ENCODE results near the gene SYTL3.

DNA sequence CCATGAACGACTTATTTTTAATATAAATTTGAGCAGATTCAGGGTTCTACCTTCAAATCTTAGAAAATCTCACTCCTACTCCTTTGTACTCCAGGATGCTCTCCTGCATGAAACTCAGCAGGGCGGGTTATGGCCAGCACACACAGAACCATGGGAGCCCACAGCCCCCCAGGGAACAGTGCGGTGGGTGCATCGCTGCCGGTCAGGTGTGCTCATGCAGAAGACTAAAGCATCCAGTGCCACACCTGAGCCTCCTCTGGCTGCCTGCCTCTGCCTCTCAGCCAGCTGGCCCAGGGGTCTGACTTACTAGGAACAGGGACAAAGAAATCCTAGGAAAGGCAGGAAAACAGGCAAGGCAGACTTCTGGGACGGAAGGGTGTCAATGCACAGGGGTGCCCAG lies 137.5 kb downstream of the SYTL3 start:
- TF ChIP-seq CTCF (IDR thresholded peaks at IDR 0.05), result no peak
- no peak for TF ChIP-seq EP300 (IDR thresholded peaks at IDR 0.05)
- no peak for TF ChIP-seq POLR2AphosphoS5 (IDR thresholded peaks at IDR 0.05)

Data from upper lobe of left lung (tissue), 4 donors.